ENCODE data around the gene GPC5. TPM values are rescaled to one million over a fixed set of nuclear protein-coding genes. Genes with fewer than 3 reads are reported as not detected.

Gene GPC5
- total RNA-seq (2014; rRNA removed; shearing (Covaris generic)) (1.7 and 2.4 TPM in 2 replicates), total RNA-seq (2022) (not detected in 2 replicates), Bru-seq, nascent RNA (percentile 9 among the genes with signal in this experiment), BruChase-seq, experiment 1, labeled RNA remaining after a 6-hour chase (percentile 14 among the genes with signal in this experiment), BruChase-seq, experiment 2, labeled RNA remaining after a 2-hour chase (percentile 15 among the genes with signal in this experiment)
- long read RNA-seq: 0 reads

DNA sequence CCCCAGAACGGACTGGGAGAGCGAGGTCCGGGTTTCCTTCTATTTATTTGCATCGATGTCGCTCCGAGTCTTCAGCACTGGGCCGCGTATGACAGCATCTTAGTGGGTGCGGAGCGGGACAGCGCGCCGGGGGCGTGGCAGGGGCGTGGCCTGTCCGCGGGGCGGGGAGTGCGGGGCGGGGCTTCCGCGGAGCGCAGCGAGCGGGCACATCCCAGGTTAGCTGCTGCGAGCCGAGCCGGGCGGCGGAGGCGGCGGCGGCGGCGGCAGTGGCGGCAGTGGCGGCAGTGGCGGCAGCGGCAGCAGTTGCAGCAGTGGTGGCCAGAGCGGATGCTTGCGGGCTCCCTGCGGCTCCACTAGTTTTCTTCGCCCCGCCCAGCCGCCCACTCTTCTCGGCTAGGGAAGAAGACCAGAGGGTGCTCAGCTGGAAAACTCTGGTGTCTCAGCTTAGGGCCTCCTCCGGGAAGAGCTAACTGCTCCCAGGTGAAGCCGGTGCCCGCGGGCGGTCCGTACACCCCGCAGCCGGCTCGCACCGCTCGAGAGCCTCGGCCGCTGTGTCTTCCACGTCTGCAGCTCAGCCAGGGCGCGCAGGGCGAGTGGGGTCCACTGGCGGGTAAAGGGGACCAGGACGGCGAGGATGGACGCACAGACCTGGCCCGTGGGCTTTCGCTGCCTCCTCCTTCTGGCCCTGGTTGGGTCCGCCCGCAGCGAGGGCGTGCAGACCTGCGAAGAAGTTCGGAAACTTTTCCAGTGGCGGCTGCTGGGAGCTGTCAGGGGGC is at the start of gene GPC5:
Gene GPC5, plus strand, starts transcription at position 209 of the 776 bp plus-strand sequence.
- intact Hi-C loops (cut with micrococcal nuclease; ENCODE audit: unreplicated experiment): no loop called here
- ChIA-PET POLR2A (interaction anchor here (0.9 to 2.0 kb wide), 6 partner anchors 8 to 255 kb away, joined by 3 to 9 read pairs (median 4); partner anchors contain the start of gene MIR17HG), CTCF (ENCODE audit: unreplicated experiment) (interaction anchor here (0.5 to 0.9 kb wide), 2 partner anchors 10 to 317 kb away, joined by 3 to 6 read pairs; no protein-coding TSS in a partner anchor)
- peak within 1 kb of the TSS; percentile 44 for H3K4me2 ChIP-seq (ENCODE audit: low read length)
- H3K27ac ChIP-seq (ENCODE audit: low read depth, low read length, poor library complexity, severe bottlenecking): no peak within 1 kb of the TSS
- H3K9me3 ChIP-seq (ENCODE audit: low read length): no peaks in the 10 kb centered on the region
- peak within 1 kb of the TSS; percentile 41 for H3K4me3 ChIP-seq (ENCODE audit: low read depth, low read length, poor library complexity, severe bottlenecking)
- peaks cover 10% of the 10 kb centered on the region for H3K4me1 ChIP-seq (ENCODE audit: insufficient read depth, low read length, poor library complexity, severe bottlenecking)
- TF ChIP-seq, protein P1, sequence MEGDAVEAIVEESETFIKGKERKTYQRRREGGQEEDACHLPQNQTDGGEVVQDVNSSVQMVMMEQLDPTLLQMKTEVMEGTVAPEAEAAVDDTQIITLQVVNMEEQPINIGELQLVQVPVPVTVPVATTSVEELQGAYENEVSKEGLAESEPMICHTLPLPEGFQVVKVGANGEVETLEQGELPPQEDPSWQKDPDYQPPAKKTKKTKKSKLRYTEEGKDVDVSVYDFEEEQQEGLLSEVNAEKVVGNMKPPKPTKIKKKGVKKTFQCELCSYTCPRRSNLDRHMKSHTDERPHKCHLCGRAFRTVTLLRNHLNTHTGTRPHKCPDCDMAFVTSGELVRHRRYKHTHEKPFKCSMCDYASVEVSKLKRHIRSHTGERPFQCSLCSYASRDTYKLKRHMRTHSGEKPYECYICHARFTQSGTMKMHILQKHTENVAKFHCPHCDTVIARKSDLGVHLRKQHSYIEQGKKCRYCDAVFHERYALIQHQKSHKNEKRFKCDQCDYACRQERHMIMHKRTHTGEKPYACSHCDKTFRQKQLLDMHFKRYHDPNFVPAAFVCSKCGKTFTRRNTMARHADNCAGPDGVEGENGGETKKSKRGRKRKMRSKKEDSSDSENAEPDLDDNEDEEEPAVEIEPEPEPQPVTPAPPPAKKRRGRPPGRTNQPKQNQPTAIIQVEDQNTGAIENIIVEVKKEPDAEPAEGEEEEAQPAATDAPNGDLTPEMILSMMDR (conservative IDR thresholded peaks at IDR 0.05; ENCODE audit: low read length): no peak
- no peak for TF ChIP-seq EZH2phosphoT487 (IDR thresholded peaks at IDR 0.05; ENCODE audit: borderline replicate concordance, low read depth, low read length)
- DNase-seq (ENCODE audit: low spot score): peak; percentile 86
- H3K79me2 ChIP-seq (ENCODE audit: insufficient read depth, low read depth, low read length): no peaks in the 10 kb centered on the region
- no TSS peak for BruUV-seq (replicated peaks)
- H4K20me1 ChIP-seq (ENCODE audit: insufficient read depth, low read length): peaks cover 12% of the 10 kb centered on the region; the same call in 1 of the 2 replicates
- peak within 1 kb of the TSS; percentile 4; the same call in 1 of the 2 replicates for H2AFZ ChIP-seq (ENCODE audit: low read length)
- H3K9me2 ChIP-seq (ENCODE audit: insufficient read depth, low read length): no peaks in the 10 kb centered on the region
- H3K36me3 ChIP-seq (ENCODE audit: insufficient read depth, low read length): no peaks in the 10 kb centered on the region

DNA sequence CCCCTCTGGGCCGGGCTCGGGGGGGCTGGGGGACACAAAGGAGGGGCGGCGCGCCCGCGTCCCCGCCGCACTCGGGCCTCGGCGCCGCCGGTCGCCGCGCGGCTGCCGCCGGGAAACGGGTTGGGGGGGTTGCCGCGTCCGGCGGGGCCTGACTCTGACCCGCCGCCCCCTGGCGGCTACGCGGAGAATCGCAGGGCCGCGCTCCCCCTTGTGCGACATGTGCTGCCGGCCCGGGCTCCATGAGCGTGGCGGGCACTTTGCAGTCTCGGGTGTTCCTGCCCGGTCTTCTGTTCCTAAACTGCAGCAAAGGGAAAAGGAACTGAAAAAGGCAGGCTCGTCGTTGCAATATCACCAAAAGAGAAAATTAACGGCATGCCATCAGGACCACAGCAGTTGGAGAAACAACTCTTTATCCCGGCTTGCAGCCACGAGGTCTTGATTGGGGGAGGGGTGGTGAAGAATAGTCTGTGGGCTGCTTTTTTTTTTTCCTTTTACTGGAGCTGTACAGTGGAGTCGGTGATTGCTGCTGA is 49.5 kb upstream of the GPC5 start:
- peaks cover 58% of the 10 kb centered on the region for H3K36me3 ChIP-seq (ENCODE audit: insufficient read depth, low read length)
- peaks cover 57% of the 10 kb centered on the region for H3K4me1 ChIP-seq (ENCODE audit: insufficient read depth, low read length, poor library complexity, severe bottlenecking)
- intact Hi-C loops (cut with micrococcal nuclease; ENCODE audit: unreplicated experiment): no loop called here
- no peaks in the 10 kb centered on the region for H3K9me2 ChIP-seq (ENCODE audit: insufficient read depth, low read length)
- H3K4me2 ChIP-seq (ENCODE audit: low read length): peak overlapping the region; percentile 68
- ChIA-PET CTCF (ENCODE audit: unreplicated experiment) (interaction anchor here (0.7 to 1.3 kb wide), 4 partner anchors 9 to 59 kb away, joined by 3 to 5 read pairs (median 4); no protein-coding TSS in a partner anchor), POLR2A (interaction anchor here (0.6 to 2.3 kb wide), 13 partner anchors 10 to 1971 kb away, joined by 3 to 47 read pairs (median 4); no protein-coding TSS in a partner anchor)
- DNase-seq (ENCODE audit: low spot score): peak; percentile 100
- no peak for TF ChIP-seq EZH2phosphoT487 (IDR thresholded peaks at IDR 0.05; ENCODE audit: borderline replicate concordance, low read depth, low read length)
- TF ChIP-seq, protein P1 (conservative IDR thresholded peaks at IDR 0.05; ENCODE audit: low read length): no peak
- no TSS peak for BruUV-seq (replicated peaks)
- H3K79me2 ChIP-seq (ENCODE audit: insufficient read depth, low read depth, low read length): peaks cover 73% of the 10 kb centered on the region
- H2AFZ ChIP-seq (ENCODE audit: low read length): peak overlapping the region; percentile 0; the same call in 1 of the 2 replicates
- peaks cover 50% of the 10 kb centered on the region for H4K20me1 ChIP-seq (ENCODE audit: insufficient read depth, low read length)
- peak overlapping the region; percentile 64 for H3K4me3 ChIP-seq (ENCODE audit: low read depth, low read length, poor library complexity, severe bottlenecking)
- peak overlapping the region; percentile 75 for H3K27ac ChIP-seq (ENCODE audit: low read depth, low read length, poor library complexity, severe bottlenecking)
- no peaks in the 10 kb centered on the region for H3K9me3 ChIP-seq (ENCODE audit: low read length)

Measured in OCI-LY7 (cell line).